Measurements from ENCODE around the gene DESI1.

Gene DESI1

DNA sequence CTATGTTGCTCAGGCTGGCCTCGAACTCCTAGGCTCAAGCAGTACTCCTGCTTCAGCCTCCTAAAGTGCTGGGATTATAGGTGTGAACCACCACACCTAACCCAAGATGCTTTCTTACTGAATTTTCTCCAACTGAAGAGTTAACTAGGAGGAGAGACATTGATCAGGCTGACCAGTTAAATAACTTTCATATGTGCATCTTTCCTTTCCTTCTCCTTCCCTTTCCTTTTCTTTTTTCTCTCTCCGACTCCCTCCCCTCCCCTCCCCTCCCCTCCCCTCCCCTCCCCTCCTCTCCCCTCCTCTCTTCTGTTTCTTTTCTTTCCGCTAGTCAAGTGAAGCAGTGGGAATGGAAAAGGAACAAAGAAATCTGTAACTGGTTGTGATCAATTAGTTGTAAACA, 26.9 kb upstream of the DESI1 start:
- TF ChIP-seq GATA3 (IDR thresholded peaks at IDR 0.05; ENCODE audit: low read depth, low read length): no peak
- no peak for TF ChIP-seq GATA2 (IDR thresholded peaks at IDR 0.05; ENCODE audit: low read depth, low read length)

- no peak for TF ChIP-seq GATA3 (IDR thresholded peaks at IDR 0.05; ENCODE audit: low read depth, low read length)
- TF ChIP-seq GATA2 (IDR thresholded peaks at IDR 0.05; ENCODE audit: low read depth, low read length): no peak
These were observed 21.7 kb upstream of the DESI1 start for GRCh38 chr22:41642331-41643110.

GRCh38 chr22:41641854-41642253, 21.0 kb upstream of the DESI1 start:
- no peak for TF ChIP-seq GATA3 (IDR thresholded peaks at IDR 0.05; ENCODE audit: low read depth, low read length)
- no peak for TF ChIP-seq GATA2 (IDR thresholded peaks at IDR 0.05; ENCODE audit: low read depth, low read length)

DNA sequence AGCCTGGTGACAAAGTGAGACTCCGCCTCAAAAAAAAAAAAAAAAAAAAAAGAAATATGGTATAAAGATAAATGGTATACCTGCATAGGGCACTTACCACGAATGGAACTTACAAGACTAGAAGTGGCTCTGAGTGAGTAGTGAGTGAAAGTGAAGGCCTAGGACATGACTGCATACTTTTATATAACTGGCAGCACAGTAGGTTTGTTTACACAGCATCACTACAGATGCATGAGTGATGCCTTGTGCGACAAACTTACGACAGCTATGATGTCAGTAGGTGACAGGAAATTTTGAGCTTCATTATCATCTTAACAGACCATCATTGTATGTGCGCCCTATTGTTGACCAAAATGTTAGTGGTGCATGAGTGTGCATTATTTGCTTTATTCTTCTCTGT, 17.9 kb upstream of the DESI1 start:
- TF ChIP-seq GATA2 (IDR thresholded peaks at IDR 0.05; ENCODE audit: low read depth, low read length): no peak
- no peak for TF ChIP-seq GATA3 (IDR thresholded peaks at IDR 0.05; ENCODE audit: low read depth, low read length)

GRCh38 chr22:41638124-41638523, 17.3 kb upstream of the DESI1 start:
- TF ChIP-seq GATA3 (IDR thresholded peaks at IDR 0.05; ENCODE audit: low read depth, low read length) (no peak), GATA2 (IDR thresholded peaks at IDR 0.05; ENCODE audit: low read depth, low read length) (no peak)

- TF ChIP-seq GATA3 (IDR thresholded peaks at IDR 0.05; ENCODE audit: low read depth, low read length): no peak
- TF ChIP-seq GATA2 (IDR thresholded peaks at IDR 0.05; ENCODE audit: low read depth, low read length): no peak
These were observed 15.6 kb upstream of the DESI1 start for GRCh38 chr22:41636467-41636866.

- no peak for TF ChIP-seq GATA2 (IDR thresholded peaks at IDR 0.05; ENCODE audit: low read depth, low read length)
These were observed 4.7 kb upstream of the DESI1 start for GRCh38 chr22:41625577-41625976.

- TF ChIP-seq GATA2 (IDR thresholded peaks at IDR 0.05; ENCODE audit: low read depth, low read length): no peak
- TF ChIP-seq GATA3 (IDR thresholded peaks at IDR 0.05; ENCODE audit: low read depth, low read length): no peak
These were observed 1.0 kb upstream of the DESI1 start for GRCh38 chr22:41621911-41622179.

DNA sequence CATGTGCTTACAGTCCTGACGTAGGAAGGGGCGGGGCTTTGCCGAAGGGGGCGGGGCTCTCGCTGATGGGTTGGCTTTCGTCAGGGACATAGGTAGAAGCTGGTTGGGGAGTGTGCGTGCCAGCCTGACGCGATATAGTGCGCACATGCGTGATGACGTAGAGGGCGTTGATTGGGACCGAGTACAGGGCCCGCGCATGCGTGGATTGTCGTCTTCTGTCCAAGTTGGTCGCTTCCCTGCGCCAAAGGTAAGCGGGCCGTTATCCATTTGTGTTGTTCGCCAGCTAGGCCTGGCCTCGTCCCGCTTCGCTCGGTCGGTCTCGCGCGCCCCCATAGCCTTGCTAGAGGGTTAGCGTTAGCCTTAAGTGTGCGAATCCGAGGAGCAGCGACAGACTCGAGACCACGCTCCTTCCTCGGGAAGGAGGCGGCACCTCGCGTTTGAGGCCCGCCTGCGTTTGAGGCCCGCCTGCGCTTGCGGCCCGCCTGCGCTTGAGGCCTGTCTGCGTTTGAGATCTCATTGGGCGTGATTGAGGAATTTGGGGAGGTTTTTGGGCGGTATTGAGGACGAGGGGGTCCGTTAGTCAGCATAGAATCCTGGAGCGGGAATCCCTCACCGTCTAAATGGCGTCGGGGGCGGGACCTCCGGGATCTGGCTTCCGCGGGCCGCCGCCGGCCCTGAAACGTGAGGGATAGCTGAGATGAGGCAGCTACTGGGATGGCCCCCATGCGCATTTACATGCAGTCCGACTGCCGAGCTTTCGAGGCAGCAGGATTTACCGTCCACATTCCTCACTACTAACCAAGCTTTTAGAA, 462 bp upstream of the DESI1 start, which contains the start of gene XRCC6:
TSS of gene XRCC6 (plus strand) at position 197 of the 812 bp plus-strand sequence. CDS start 710 bp downstream, outside the sequence.
- TF ChIP-seq GATA2 (IDR thresholded peaks at IDR 0.05; ENCODE audit: low read depth, low read length) (no peak), GATA3 (IDR thresholded peaks at IDR 0.05; ENCODE audit: low read depth, low read length) (no peak)

DNA sequence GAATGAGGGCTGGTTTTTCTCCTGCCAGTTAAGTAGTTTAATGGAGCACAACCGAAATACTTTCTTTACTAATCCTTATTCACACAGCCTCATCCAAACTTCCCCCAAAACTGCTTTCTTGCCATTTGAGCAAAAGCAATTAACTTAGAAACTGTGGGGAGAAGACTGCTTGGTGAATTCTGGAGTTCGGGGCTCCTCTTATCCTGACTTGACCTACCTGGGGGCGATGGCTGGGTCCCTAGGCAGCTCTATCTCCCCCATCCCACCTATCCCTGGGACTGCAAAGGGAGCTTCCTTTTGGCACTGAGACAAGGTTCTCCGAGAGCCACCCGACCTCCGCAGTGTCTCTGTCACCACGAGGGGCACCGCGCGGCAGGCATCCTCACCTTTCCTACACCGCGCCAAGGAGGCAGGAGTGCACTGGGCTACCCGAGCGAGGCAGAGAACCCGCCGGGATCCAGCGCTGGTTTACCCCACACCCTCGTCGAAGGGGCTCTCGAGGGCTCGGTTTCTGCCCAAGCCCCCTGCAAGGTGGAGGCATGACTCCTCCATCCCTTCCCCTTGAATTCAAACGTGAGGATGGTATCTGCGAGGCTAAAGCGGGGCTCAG, 759 bp downstream of the DESI1 start:
- TF ChIP-seq GATA3 (IDR thresholded peaks at IDR 0.05; ENCODE audit: low read depth, low read length) (no peak), GATA2 (IDR thresholded peaks at IDR 0.05; ENCODE audit: low read depth, low read length) (no peak)

DNA sequence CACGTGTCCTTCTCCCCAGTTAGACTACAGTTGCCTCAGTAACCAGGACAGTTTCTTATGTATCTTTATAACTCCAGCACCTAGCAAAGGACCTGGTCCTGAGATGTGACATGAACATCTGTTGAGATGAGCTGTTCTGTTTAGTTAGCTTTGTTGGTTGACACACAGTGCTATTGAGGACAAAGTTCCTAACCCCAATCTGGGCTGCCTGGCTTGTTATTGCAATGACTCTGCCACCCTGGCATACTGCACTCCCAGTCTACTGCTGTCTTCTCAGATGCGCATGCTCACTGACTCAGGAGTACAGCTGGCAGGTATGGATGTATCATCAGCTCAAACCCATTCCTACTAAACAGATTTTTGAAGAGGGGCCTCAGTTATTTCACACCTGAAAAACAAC, 7.4 kb downstream of the DESI1 start:
- TF ChIP-seq GATA3 (IDR thresholded peaks at IDR 0.05; ENCODE audit: low read depth, low read length) (no peak), GATA2 (IDR thresholded peaks at IDR 0.05; ENCODE audit: low read depth, low read length) (no peak)

DNA sequence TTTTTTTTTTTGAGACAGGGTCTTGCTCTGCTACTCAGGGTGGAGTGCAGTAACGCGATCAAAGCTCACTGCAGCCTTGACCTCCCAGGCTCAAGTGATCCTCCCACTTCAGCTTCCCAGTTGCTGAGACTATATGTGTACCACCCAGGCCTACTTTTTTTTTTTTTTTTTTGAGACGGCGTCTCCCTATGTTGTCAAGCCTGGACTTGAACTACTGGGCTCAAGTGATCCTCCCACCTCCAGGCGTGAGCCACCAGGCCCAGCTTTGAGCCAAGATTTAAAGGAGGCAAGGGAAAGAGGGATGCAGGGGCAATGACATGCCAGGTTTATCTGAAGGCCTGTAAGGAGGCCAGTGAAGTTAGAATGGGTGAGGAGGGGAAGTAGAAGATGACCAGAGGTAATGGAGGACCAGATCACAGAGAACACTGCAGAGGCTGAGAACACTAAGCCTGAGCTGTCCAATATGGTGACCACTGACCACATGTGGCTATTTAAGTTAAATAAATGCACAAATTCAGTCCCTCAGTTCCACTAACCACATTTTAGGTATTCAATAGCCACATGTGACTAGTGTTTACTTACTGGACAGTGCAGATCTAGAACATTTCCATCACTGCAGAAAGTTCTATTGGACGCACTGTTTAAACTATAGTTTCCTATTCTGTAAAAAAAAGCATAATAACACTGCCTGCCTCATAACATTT, 8.1 kb downstream of the DESI1 start:
- no peak for TF ChIP-seq GATA2 (IDR thresholded peaks at IDR 0.05; ENCODE audit: low read depth, low read length)
- TF ChIP-seq GATA3 (IDR thresholded peaks at IDR 0.05; ENCODE audit: low read depth, low read length): no peak

- TF ChIP-seq GATA2 (IDR thresholded peaks at IDR 0.05; ENCODE audit: low read depth, low read length) (no peak), GATA3 (IDR thresholded peaks at IDR 0.05; ENCODE audit: low read depth, low read length) (no peak)
These were observed 12.5 kb downstream of the DESI1 start for GRCh38 chr22:41608386-41608785.

GRCh38 chr22:41603873-41604332, 16.9 kb downstream of the DESI1 start:
- no peak for TF ChIP-seq GATA3 (IDR thresholded peaks at IDR 0.05; ENCODE audit: low read depth, low read length)
- no peak for TF ChIP-seq GATA2 (IDR thresholded peaks at IDR 0.05; ENCODE audit: low read depth, low read length)

All from SH-SY5Y (cell line).